OCI-LY1 (cell line): ENCODE measurements around the gene MSH3.

Source experiments
- CTCF ChIP-seq: fragments of 200-600 bp; sonication (generic), shearing (Covaris generic); IDR thresholded peaks from 2 replicates; pipeline ENCODE4 v1.5.1; 2017; ENCODE audit warnings: mild to moderate bottlenecking, antibody characterized with exemption, low read length, moderate library complexity, mixed read lengths
- EZH2 ChIP-seq: fragments of 200-600 bp; sonication (generic), shearing (Covaris generic); IDR thresholded peaks from 2 replicates; pipeline ENCODE4 v1.8.0; 2017; ENCODE audit warnings: borderline replicate concordance, mixed run types, mild to moderate bottlenecking, antibody characterized with exemption, low read length, moderate library complexity, mixed read lengths

GRCh38 chr5:80739057-80739456 is 84.6 kb downstream of the MSH3 start:
- no peak for TF ChIP-seq CTCF
- TF ChIP-seq EZH2 = no peak
